Neural crest cell (in vitro differentiated cells): ENCODE data around the gene ACSF3. TPM values are rescaled to one million over a fixed set of nuclear protein-coding genes. Genes with fewer than 3 reads are reported as not detected.
"Not testable (repeated sequence)": the region's sequence is repeated elsewhere in the genome, so short reads cannot be mapped to it uniquely, and the experiment has no call there.

Experiments
- DNase-seq: peaks from one replicate; pipeline ENCODE4 v3.0.0; 2021; ENCODE audit warnings: low read depth, mixed read lengths, low spot score
- H3K27ac Mint-ChIP-seq: one replicate; pipeline ENCODE4 v1.8.0; 2021; ENCODE audit warnings: mild to moderate bottlenecking, mixed read lengths; ENCODE audit not compliant: unreplicated experiment
- H3K27me3 Mint-ChIP-seq: 2 replicates; pipeline ENCODE4 v1.8.0; 2021; ENCODE audit warnings: low read depth, mild to moderate bottlenecking, mixed read lengths
- H3K36me3 Mint-ChIP-seq: 2 replicates; pipeline ENCODE4 v1.8.0; 2021; ENCODE audit warnings: low read depth, mild to moderate bottlenecking, mixed read lengths
- H3K4me1 Mint-ChIP-seq: 2 replicates; pipeline ENCODE4 v1.8.0; 2021; ENCODE audit warnings: mixed read lengths
- H3K4me3 Mint-ChIP-seq: one replicate; pipeline ENCODE4 v1.8.0; 2021; ENCODE audit warnings: mild to moderate bottlenecking, mixed read lengths
- H3K9me3 Mint-ChIP-seq: 2 replicates; pipeline ENCODE4 v1.8.0; 2021; ENCODE audit warnings: mixed read lengths
- total RNA-seq: library from RNA; stranded (reverse); gene quantifications from 2 replicates; pipeline ENCODE4 v1.2.1, GENCODE V29; 2021
- TF ChIP-seq, protein P1 (sequence below): fragments of 200-600 bp; sonication (generic); conservative IDR thresholded peaks from 2 replicates; pipeline ENCODE4 v1.5.0; 2021; ENCODE audit warnings: antibody characterized with exemption, mild to moderate bottlenecking

The ACSF3 gene
- total RNA-seq, 1 donor from 2014 or later = 31.0 TPM

DNA sequence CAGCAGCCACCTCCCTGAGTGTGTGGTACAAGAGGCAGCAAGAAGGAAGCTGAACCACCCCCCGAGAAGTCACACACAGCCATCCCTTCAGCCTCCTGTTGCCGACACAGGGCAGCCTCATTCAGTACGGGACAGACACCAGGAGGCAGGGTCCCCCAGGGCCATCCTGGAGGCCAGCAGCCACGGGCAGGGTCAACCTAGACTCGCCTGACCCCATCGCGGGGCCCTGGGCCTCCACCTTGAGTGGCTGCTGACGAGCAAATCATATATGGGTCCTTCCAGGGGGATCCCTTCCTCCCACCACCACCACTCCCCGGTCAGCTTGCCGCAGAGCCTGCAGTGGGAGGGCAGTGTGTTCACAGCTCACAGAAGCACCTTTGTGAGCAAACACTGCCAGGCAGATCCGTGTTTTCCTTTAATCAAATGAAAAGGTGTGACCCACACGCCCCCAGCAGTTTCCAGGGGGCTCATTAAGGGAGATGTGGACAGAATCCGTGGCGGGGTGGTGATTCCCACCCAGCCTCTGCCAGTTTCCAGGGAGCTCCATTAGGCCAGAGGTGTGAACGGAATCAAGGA, 5.6 kb upstream of the ACSF3 start:
- peaks cover 2% of the 10 kb centered on the region for H3K9me3 Mint-ChIP-seq
- no peak overlapping the region for H3K27ac Mint-ChIP-seq
- DNase-seq = no peak
- peaks cover 64% of the 10 kb centered on the region for H3K27me3 Mint-ChIP-seq
- H3K36me3 Mint-ChIP-seq = no peaks in the 10 kb centered on the region
- H3K4me1 Mint-ChIP-seq = peaks cover 4% of the 10 kb centered on the region
- no peak overlapping the region for H3K4me3 Mint-ChIP-seq
- TF ChIP-seq, protein P1, sequence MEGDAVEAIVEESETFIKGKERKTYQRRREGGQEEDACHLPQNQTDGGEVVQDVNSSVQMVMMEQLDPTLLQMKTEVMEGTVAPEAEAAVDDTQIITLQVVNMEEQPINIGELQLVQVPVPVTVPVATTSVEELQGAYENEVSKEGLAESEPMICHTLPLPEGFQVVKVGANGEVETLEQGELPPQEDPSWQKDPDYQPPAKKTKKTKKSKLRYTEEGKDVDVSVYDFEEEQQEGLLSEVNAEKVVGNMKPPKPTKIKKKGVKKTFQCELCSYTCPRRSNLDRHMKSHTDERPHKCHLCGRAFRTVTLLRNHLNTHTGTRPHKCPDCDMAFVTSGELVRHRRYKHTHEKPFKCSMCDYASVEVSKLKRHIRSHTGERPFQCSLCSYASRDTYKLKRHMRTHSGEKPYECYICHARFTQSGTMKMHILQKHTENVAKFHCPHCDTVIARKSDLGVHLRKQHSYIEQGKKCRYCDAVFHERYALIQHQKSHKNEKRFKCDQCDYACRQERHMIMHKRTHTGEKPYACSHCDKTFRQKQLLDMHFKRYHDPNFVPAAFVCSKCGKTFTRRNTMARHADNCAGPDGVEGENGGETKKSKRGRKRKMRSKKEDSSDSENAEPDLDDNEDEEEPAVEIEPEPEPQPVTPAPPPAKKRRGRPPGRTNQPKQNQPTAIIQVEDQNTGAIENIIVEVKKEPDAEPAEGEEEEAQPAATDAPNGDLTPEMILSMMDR = no peak

DNA sequence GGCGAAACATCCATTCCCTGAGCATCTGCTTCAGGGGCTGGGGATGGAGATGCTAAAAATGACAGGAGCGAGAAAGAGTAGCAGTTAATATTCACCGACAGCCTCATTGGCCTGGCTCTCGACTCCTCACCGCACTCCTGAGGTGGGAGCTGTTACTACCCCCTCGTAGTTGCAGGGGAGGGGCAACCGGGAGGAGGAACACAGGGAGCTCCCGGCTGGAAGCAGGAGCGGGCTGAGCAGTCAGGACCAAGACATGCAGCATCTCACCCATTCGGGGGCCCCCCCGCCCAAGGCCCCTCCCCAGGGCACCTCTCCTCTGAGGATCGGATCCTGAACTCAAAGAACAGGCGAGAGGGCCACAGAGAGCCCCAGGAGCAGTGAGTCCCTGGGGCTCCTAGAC, 4.5 kb upstream of the ACSF3 start:
- H3K27me3 Mint-ChIP-seq = peaks cover 67% of the 10 kb centered on the region
- no peak overlapping the region for H3K4me3 Mint-ChIP-seq
- TF ChIP-seq, protein P1 = no peak
- H3K9me3 Mint-ChIP-seq = peaks cover 2% of the 10 kb centered on the region
- no peak overlapping the region for H3K27ac Mint-ChIP-seq
- DNase-seq = no peak
- H3K4me1 Mint-ChIP-seq = peaks cover 5% of the 10 kb centered on the region
- no peaks in the 10 kb centered on the region for H3K36me3 Mint-ChIP-seq

DNA sequence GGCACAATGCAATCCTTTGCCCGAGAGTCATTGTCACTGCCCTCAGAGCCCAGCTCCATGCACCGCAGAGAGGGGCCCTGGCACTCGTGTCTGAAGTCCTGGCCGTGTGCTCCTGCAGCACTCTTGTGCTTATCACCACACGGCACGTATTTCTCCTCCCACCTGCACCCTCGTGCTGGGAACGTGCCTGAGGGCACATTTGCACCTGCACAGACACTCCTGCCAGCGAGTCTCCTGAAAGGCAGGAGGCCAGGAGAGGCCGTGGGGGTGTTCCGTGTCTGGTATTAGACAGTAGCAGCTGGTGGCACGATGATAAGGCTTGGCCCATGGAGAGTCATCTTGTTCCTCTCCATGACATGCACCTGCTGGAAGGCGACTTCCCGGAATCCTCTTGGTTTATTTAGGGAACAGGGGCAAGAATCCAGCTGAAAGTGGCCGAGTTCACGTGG, 3.4 kb upstream of the ACSF3 start:
- DNase-seq = no peak
- TF ChIP-seq, protein P1 = no peak
- no peaks in the 10 kb centered on the region for H3K9me3 Mint-ChIP-seq
- H3K4me3 Mint-ChIP-seq = peak overlapping the region; percentile 78
- H3K36me3 Mint-ChIP-seq = no peaks in the 10 kb centered on the region
- H3K27ac Mint-ChIP-seq = no peak overlapping the region
- H3K27me3 Mint-ChIP-seq = peaks cover 59% of the 10 kb centered on the region
- H3K4me1 Mint-ChIP-seq = peaks cover 12% of the 10 kb centered on the region

DNA sequence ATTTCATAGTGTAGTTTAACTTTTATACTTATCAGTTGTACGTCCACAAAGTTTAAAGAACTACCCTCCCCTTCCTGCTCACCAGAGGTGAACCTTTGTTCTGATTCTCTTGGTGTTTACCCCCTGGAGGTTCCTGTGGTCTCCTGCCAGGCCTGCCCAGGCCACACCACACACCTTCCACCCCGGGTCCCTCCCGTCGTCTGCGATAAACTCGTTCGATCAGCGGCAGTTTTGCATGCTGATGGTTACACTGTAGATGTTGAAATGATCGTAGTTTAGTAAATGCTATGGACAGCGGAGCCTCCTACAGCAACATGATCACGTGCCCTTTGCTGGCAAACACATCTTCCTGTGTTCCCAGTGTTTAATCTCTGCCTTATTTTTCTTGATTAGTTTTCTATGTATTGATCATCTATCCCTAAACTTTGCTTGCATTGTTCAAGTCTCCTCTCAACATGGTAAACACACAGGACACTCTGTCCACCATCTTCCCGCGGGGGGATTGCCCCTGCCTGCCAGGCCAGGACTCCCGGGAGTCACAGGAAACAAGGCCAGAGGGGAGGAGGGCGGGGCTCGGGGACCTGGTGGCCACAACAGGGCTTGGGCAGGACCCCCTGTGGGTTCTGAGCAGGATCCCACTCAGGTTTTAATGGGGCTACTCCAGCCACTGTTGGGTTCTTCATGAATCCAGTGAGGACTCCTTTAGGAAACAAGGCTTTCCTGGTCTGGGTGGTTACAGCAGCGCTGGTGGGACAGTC, 2.8 kb upstream of the ACSF3 start:
- TF ChIP-seq, protein P1 = no peak
- no peak for DNase-seq
- no peaks in the 10 kb centered on the region for H3K36me3 Mint-ChIP-seq
- H3K9me3 Mint-ChIP-seq = no peaks in the 10 kb centered on the region
- peaks cover 55% of the 10 kb centered on the region for H3K27me3 Mint-ChIP-seq
- H3K4me3 Mint-ChIP-seq = peak overlapping the region; percentile 78
- H3K27ac Mint-ChIP-seq = no peak overlapping the region
- peaks cover 16% of the 10 kb centered on the region for H3K4me1 Mint-ChIP-seq

DNA sequence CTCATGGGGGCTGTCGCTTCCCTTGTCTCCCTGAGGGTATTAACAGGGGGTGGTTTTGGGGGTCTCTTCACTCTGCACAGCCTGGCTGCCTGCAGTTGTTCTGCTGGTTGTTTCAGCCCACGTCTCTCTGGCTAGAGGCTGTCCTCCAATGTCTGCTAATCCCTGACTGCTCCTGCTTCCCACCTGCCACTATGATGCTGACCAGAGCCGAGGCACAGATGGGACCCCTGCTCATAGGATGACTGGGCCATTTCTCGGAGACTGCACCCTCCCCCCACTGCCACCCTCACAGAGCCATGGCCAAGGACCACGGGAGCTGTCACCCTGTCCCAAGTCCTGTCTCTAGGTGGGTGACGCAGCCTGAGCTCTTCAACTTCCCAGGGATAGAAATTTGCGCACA, 1.6 kb upstream of the ACSF3 start:
- TF ChIP-seq, protein P1 = no peak
- DNase-seq = no peak
- peaks cover 50% of the 10 kb centered on the region for H3K27me3 Mint-ChIP-seq
- H3K9me3 Mint-ChIP-seq = no peaks in the 10 kb centered on the region
- peaks cover 24% of the 10 kb centered on the region for H3K4me1 Mint-ChIP-seq
- H3K27ac Mint-ChIP-seq = no peak overlapping the region
- H3K4me3 Mint-ChIP-seq = peak overlapping the region; percentile 82
- no peaks in the 10 kb centered on the region for H3K36me3 Mint-ChIP-seq

DNA sequence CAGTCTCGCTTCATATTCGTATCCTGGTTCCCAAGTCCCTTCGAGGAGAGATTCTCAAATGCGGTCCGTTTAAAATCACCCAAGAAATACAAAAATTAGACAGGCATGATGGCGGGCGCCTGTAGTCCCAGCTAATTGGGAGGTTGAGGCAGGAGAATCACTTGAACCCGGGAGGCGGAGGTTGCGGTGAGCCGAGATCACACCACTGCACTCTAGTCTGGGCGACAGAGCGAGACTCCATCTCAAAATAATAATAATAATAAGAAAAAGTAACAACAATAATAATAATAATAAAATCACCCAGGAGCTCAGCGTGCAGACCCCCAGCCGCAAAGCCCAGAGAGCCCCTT, 425 bp upstream of the ACSF3 start:
- not testable (repeated sequence) for DNase-seq, H3K27ac Mint-ChIP-seq, H3K36me3 Mint-ChIP-seq, H3K9me3 Mint-ChIP-seq
- Mint-ChIP-seq H3K4me3 (peak overlapping the region; percentile 78), H3K4me1 (peaks cover 37% of the 10 kb centered on the region), H3K27me3 (peaks cover 43% of the 10 kb centered on the region)
